Endothelial cell of umbilical vein (primary cell): Measurements from ENCODE around the gene PLEKHA8. TPM values are rescaled to one million over a fixed set of nuclear protein-coding genes. Genes with fewer than 3 reads are reported as not detected.

ENCODE experiments used
- BruUV-seq: library from RNA; stranded (reverse); fragments of 400-500 nt; replicated peaks from 2 replicates; lab custom pipeline; 2021; lab: Mats Ljungman, UMichigan
- CTCF ChIA-PET: fragments of 300-600, 350-600 bp; sonication (Branson Sonifier 250); formaldehyde crosslinking; loops from one replicate; lab custom pipeline; 2021; ENCODE audit warnings: antibody characterized with exemption, inconsistent platforms; lab: Charles Lee
- POLR2A ChIA-PET: fragments of 300-600, 350-600 bp; sonication (Branson Sonifier 250); formaldehyde crosslinking; loops from one replicate; lab custom pipeline; 2021; ENCODE audit warnings: antibody characterized with exemption, inconsistent platforms; lab: Charles Lee
- DNase-seq: peaks from one replicate; pipeline ENCODE4 v3.0.0-alpha.2; 2011; ENCODE audit warnings: low read depth, low spot score
- FAIRE-seq: peaks from 2 replicates; lab custom pipeline; 2011; peaks lifted over from hg19 to GRCh38; lab: Jason Lieb, UNC
- H2AFZ ChIP-seq: 2 replicates; pipeline ENCODE4 v1.6.0; 2012; ENCODE audit warnings: low read depth, low read length, control low read depth, inconsistent platforms
- H3K27ac ChIP-seq: 2 replicates; pipeline ENCODE4 v1.5.1; 2011; ENCODE audit warnings: low read depth, mild to moderate bottlenecking, control low read depth, low read length, moderate library complexity; ENCODE audit not compliant: insufficient read depth
- H3K27me3 ChIP-seq, 2 experiments: 2 replicates each; pipeline versions ENCODE4 v1.6.0 to v1.6.1; 2011; ENCODE audit warnings: low read length in 2 of 2, mixed read lengths in 1 of 2; ENCODE audit not compliant: control insufficient read depth in 2 of 2, insufficient read depth in 2 of 2
- H3K36me3 ChIP-seq, 2 experiments: 2 replicates in 1 of 2; 3 replicates in 1 of 2; pipeline ENCODE4 v1.5.1; 2011; ENCODE audit warnings: low read length in 2 of 2, mild to moderate bottlenecking in 1 of 2, moderate library complexity in 1 of 2; ENCODE audit not compliant: control insufficient read depth in 2 of 2, insufficient read depth in 2 of 2; ENCODE audit errors: extremely low read depth in 1 of 2
- H3K4me1 ChIP-seq: 3 replicates; pipeline ENCODE4 v1.5.1; 2011; ENCODE audit warnings: mild to moderate bottlenecking, low read length; ENCODE audit not compliant: control insufficient read depth, insufficient read depth; ENCODE audit errors: extremely low read depth
- H3K4me2 ChIP-seq: 2 replicates; pipeline ENCODE4 v1.6.1; 2011; ENCODE audit warnings: low read length, control low read depth, mixed read lengths; ENCODE audit not compliant: insufficient read depth
- H3K4me3 ChIP-seq, 3 experiments: fragments of 200-600 bp in 1 of 3; sonication (generic), shearing (Covaris generic) in 1 of 3; replicated peaks in 1 of 3; 2 replicates each; pipeline ENCODE4 v1.5.1; 2011 to 2016; ENCODE audit warnings: control low read depth in 3 of 3, low read length in 3 of 3, mild to moderate bottlenecking in 2 of 3, inconsistent platforms in 1 of 3, low read depth in 1 of 3, moderate library complexity in 1 of 3; ENCODE audit not compliant: insufficient read depth in 1 of 3
- H3K79me2 ChIP-seq: 2 replicates; pipeline ENCODE4 v1.6.0; 2012; ENCODE audit warnings: low read length, inconsistent platforms; ENCODE audit not compliant: control insufficient read depth, insufficient read depth
- H3K9ac ChIP-seq: replicated peaks from 2 replicates; pipeline ENCODE3; 2011; ENCODE audit warnings: low read length, control low read depth; ENCODE audit not compliant: insufficient read depth; ENCODE audit errors: extremely low read depth
- H3K9me1 ChIP-seq: replicated peaks from 3 replicates; pipeline ENCODE4 v1.6.0; 2011; ENCODE audit warnings: mild to moderate bottlenecking, low read length; ENCODE audit not compliant: control insufficient read depth, insufficient read depth; ENCODE audit errors: extremely low read depth
- H3K9me3 ChIP-seq: replicated peaks from 2 replicates; pipeline ENCODE4 v1.5.1; 2012; ENCODE audit warnings: low read length, inconsistent platforms; ENCODE audit not compliant: control insufficient read depth, insufficient read depth
- H4K20me1 ChIP-seq: replicated peaks from 2 replicates; pipeline ENCODE3; 2011; ENCODE audit warnings: mild to moderate bottlenecking, low read length; ENCODE audit not compliant: control insufficient read depth, insufficient read depth; ENCODE audit errors: extremely low read depth
- EZH2 ChIP-seq: IDR thresholded peaks from 2 replicates; pipeline ENCODE4 v1.6.1; 2012; ENCODE audit warnings: borderline replicate concordance, low read depth, mild to moderate bottlenecking, moderate library complexity, low read length, inconsistent platforms; ENCODE audit not compliant: severe bottlenecking
- GATA2 ChIP-seq: IDR thresholded peaks from 2 replicates; pipeline ENCODE4 v1.7.0; 2011; ENCODE audit warnings: low read depth, mild to moderate bottlenecking, moderate library complexity, mixed read lengths, low read length; ENCODE audit not compliant: insufficient read length, insufficient read depth
- JUN ChIP-seq: IDR thresholded peaks from 2 replicates; pipeline ENCODE4 v1.6.1; 2011; ENCODE audit warnings: borderline replicate concordance, low read depth; ENCODE audit not compliant: insufficient read length, insufficient read depth
- MAX ChIP-seq: IDR thresholded peaks from 2 replicates; pipeline ENCODE4 v1.6.1; 2011; ENCODE audit not compliant: insufficient read depth, insufficient read length
- MYC ChIP-seq: IDR thresholded peaks from one replicate; pipeline ENCODE4 v1.6.1; 2011; ENCODE audit warnings: mild to moderate bottlenecking, low read depth, low read length
- POLR2AphosphoS5 ChIP-seq: IDR thresholded peaks from 2 replicates; pipeline ENCODE4 v1.6.1; 2012; ENCODE audit warnings: low read depth, mild to moderate bottlenecking, control low read depth, low read length, moderate library complexity; ENCODE audit not compliant: insufficient read depth
- dilution Hi-C: fragments of 300-500 bp; cut with MboI; formaldehyde crosslinking; loops from one replicate; pipeline ENCODE4 v1.15.0; 2019; ENCODE audit warnings: low sequenced_read_pairs; ENCODE audit not compliant: extremely low pct_ligation_motif_present
- intact Hi-C: fragments of 100-400 bp; cut with micrococcal nuclease; formaldehyde crosslinking; loops from one replicate; pipeline ENCODE4 v1.10.0; 2022
- polyA plus RNA-seq, 4 experiments: library from polyadenylated mRNA; depleted of rRNA in 3 of 4; stranded (reverse) in 3 of 4; unstranded in 1 of 4; fragments of >200 nt; gene quantifications; 2 replicates each; pipeline versions ENCODE4 v1.2.1 to v1.2.3, GENCODE V29; 2011 to 2012; ENCODE audit warnings: missing spikeins in 1 of 4
- total RNA-seq: library from RNA; stranded (reverse); gene quantifications from 2 replicates; pipeline ENCODE4 v1.2.3, GENCODE V29; 2021
- TF ChIP-seq, protein P1 (sequence below), 2 donors: IDR thresholded peaks; 1 replicate in 1 of 2; 2 replicates in 1 of 2; pipeline ENCODE4 v1.5.1; 2011; ENCODE audit warnings: low read length in 2 of 2, mild to moderate bottlenecking in 2 of 2, moderate library complexity in 2 of 2, control low read depth in 1 of 2, inconsistent platforms in 1 of 2, low read depth in 1 of 2; ENCODE audit not compliant: insufficient read depth in 1 of 2; ENCODE audit errors: extremely low read depth in 1 of 2

Gene PLEKHA8
- total and polyA plus RNA-seq, 2 donors (not counting 3 experiments of a cell fraction or from before 2014, with no cell fraction given) = 4.5 to 19.8 TPM

DNA sequence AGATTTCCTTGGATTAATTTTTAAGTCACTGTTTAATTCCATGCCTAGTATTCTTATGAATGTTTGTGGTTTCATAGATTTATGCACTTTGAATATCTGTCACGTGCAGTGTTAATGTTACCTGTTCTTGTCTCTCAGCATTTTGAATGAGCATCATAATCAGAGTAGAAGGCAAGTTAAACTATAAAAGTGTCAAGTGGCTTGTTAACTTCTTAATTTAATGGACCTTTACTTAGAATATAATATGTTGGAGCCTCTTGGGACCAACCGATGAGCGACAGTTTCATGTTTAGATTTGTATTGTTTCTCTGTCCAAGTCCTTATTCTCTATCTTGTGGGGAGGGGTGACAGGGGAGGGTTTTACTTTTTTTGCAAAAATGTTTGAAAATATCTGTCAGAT lies 56.0 kb downstream of the PLEKHA8 start:
- POLR2A ChIA-PET = no interaction called here
- Histone ChIP-seq H3K9ac (no peak overlapping the region), H3K36me3 (peaks cover 0 to 2% of the 10 kb centered on the region in 2 experiments)

GRCh38 chr7:30086529-30086928 lies 58.3 kb downstream of the PLEKHA8 start:
- Histone ChIP-seq H3K9me1 (no peaks in the 10 kb centered on the region), H3K27ac (no peak overlapping the region), H3K9me3 (no peaks in the 10 kb centered on the region), H3K4me1 (peaks cover 11% of the 10 kb centered on the region), H3K4me2 (no peak overlapping the region), H4K20me1 (no peaks in the 10 kb centered on the region), H3K79me2 (no peaks in the 10 kb centered on the region), H2AFZ (no peak overlapping the region), H3K27me3 (no peaks in the 10 kb centered on the region), H3K36me3 (no peaks in the 10 kb centered on the region), H3K9ac (no peak overlapping the region), H3K4me3 (no peak overlapping the region)
- dilution Hi-C loops = no loop called here
- DNase-seq (no peak), FAIRE-seq (no peak)
- intact Hi-C loops = no loop called here
- CTCF ChIA-PET = interaction anchor here (1.1 to 1.6 kb wide), 2 partner anchors 13 to 25 kb away, joined by 5 to 7 read pairs; no protein-coding TSS in a partner anchor
- POLR2A ChIA-PET = no interaction called here
- TF ChIP-seq MYC (no peak), JUN (no peak), EZH2 (no peak), POLR2AphosphoS5 (no peak), MAX (no peak), GATA2 (no peak)
- TF ChIP-seq, protein P1, sequence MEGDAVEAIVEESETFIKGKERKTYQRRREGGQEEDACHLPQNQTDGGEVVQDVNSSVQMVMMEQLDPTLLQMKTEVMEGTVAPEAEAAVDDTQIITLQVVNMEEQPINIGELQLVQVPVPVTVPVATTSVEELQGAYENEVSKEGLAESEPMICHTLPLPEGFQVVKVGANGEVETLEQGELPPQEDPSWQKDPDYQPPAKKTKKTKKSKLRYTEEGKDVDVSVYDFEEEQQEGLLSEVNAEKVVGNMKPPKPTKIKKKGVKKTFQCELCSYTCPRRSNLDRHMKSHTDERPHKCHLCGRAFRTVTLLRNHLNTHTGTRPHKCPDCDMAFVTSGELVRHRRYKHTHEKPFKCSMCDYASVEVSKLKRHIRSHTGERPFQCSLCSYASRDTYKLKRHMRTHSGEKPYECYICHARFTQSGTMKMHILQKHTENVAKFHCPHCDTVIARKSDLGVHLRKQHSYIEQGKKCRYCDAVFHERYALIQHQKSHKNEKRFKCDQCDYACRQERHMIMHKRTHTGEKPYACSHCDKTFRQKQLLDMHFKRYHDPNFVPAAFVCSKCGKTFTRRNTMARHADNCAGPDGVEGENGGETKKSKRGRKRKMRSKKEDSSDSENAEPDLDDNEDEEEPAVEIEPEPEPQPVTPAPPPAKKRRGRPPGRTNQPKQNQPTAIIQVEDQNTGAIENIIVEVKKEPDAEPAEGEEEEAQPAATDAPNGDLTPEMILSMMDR (IDR thresholded peaks at IDR 0.05; ENCODE audit: extremely low read depth in 1 of 2, insufficient read depth in 1 of 2, low read depth in 1 of 2, low read length in 2 of 2) = no peak
- no TSS peak for BruUV-seq

More for the DNA sequence above, 56.0 kb downstream of the PLEKHA8 start:
- H2AFZ ChIP-seq = no peak overlapping the region
- no peak for DNase-seq
- no peaks in the 10 kb centered on the region for H3K9me1 ChIP-seq
- no peaks in the 10 kb centered on the region for H4K20me1 ChIP-seq
- no peaks in the 10 kb centered on the region for H3K27me3 ChIP-seq
- TF ChIP-seq, protein P1 (IDR thresholded peaks at IDR 0.05; ENCODE audit: extremely low read depth in 1 of 2, insufficient read depth in 1 of 2, low read depth in 1 of 2, low read length in 2 of 2) = no peak
- no peak for TF ChIP-seq GATA2
- no peak for TF ChIP-seq MAX
- no peak for TF ChIP-seq JUN
- CTCF ChIA-PET = no interaction called here
- no peaks in the 10 kb centered on the region for H3K79me2 ChIP-seq
- no peak overlapping the region for H3K4me2 ChIP-seq
- no peaks in the 10 kb centered on the region for H3K4me1 ChIP-seq
- H3K9me3 ChIP-seq = no peaks in the 10 kb centered on the region
- BruUV-seq = no TSS peak
- intact Hi-C loops = no loop called here
- dilution Hi-C loops = no loop called here
- FAIRE-seq = no peak
- H3K4me3 ChIP-seq = no peak overlapping the region
- H3K27ac ChIP-seq = no peak overlapping the region
